NT2/D1 (cell line): ENCODE results near the gene MILR1.

Source experiments
- YY1 ChIP-seq: IDR thresholded peaks from 2 replicates; pipeline ENCODE4 v1.6.1; 2011; ENCODE audit not compliant: insufficient read length, insufficient read depth
- ZNF274 ChIP-seq: IDR thresholded peaks from 2 replicates; pipeline ENCODE4 v1.6.1; 2011; ENCODE audit warnings: mild to moderate bottlenecking, low read depth, low read length

DNA sequence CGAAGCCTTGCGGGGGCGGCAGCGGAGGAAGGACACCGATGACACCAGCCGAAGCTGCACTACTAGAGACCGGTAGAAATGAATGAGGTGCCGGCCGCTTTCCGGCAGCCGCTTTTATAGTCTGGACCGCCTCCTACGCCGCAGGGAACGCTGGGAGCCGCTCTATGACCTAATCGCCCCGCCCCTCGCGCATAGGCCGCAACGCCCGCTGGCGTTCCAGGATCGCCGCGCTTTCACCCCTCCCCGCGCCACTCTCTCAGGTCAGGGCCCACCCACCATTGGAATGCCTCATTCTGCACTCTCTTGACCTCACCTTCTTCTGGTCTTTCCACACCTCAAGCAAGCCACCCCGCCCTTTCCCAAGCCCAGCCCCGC, 57.3 kb downstream of the MILR1 start, which contains the start of gene DDX5:
- no peak for TF ChIP-seq YY1
- TF ChIP-seq ZNF274: no peak
